Measurements from ENCODE around the gene OSM.

DNA sequence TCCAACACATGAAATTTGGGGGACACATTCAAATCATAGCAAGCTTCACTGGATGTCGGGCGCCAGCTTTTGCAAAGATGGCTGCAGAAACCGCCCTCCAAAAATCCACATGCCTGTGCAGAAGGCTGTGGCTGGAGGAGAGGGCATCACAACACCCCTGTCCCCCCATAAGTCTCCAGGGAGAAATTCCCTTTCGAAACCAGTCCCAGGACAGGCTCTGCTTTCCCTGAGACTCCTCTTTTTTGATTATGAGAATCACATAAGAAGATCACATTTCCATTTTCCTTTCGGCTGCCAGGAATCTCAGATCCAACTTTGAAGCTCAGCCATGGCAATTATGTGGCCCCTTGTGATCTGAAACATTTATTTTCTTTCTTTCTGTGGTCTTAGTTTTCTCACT, 29.8 kb downstream of the OSM start:
- TF ChIP-seq, protein P1, sequence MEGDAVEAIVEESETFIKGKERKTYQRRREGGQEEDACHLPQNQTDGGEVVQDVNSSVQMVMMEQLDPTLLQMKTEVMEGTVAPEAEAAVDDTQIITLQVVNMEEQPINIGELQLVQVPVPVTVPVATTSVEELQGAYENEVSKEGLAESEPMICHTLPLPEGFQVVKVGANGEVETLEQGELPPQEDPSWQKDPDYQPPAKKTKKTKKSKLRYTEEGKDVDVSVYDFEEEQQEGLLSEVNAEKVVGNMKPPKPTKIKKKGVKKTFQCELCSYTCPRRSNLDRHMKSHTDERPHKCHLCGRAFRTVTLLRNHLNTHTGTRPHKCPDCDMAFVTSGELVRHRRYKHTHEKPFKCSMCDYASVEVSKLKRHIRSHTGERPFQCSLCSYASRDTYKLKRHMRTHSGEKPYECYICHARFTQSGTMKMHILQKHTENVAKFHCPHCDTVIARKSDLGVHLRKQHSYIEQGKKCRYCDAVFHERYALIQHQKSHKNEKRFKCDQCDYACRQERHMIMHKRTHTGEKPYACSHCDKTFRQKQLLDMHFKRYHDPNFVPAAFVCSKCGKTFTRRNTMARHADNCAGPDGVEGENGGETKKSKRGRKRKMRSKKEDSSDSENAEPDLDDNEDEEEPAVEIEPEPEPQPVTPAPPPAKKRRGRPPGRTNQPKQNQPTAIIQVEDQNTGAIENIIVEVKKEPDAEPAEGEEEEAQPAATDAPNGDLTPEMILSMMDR (IDR thresholded peaks at IDR 0.05): no peak
- no peak for TF ChIP-seq POLR2A (IDR thresholded peaks at IDR 0.05)
